Eye (tissue), 1 donor: ENCODE results near the gene DAZAP2.

Source experiments
- DNase-seq: peaks from one replicate; pipeline ENCODE4 v3.0.0-alpha.2; 2015

DAZAP2 gene

GRCh38 chr12:51238510-51239334 is at the start of gene DAZAP2:
Gene DAZAP2, plus strand, starts transcription at chr12:51238826. Its CDS starts 82 bp downstream, at chr12:51238908.
- peak; percentile 97 for DNase-seq

- no peak for DNase-seq
Observed at GRCh38 chr12:51189790-51190355, 48.8 kb upstream of the DAZAP2 start.

- DNase-seq: no peak
Observed at GRCh38 chr12:51190820-51191219, 47.8 kb upstream of the DAZAP2 start.

- DNase-seq: no peak
Observed at GRCh38 chr12:51191516-51192283, 46.9 kb upstream of the DAZAP2 start.

- DNase-seq: no peak
Observed at GRCh38 chr12:51192284-51192671, 46.3 kb upstream of the DAZAP2 start.

- DNase-seq: no peak
Observed at GRCh38 chr12:51195841-51196240, 42.8 kb upstream of the DAZAP2 start.

- DNase-seq: no peak
Observed at GRCh38 chr12:51196547-51196946, 42.1 kb upstream of the DAZAP2 start.

GRCh38 chr12:51197736-51198567 is 40.7 kb upstream of the DAZAP2 start:
- no peak for DNase-seq

- no peak for DNase-seq
Observed at GRCh38 chr12:51198568-51199365, 39.9 kb upstream of the DAZAP2 start.

- no peak for DNase-seq
Observed at GRCh38 chr12:51199366-51199945, 39.2 kb upstream of the DAZAP2 start.

- no peak for DNase-seq
Observed at GRCh38 chr12:51200156-51200555, 38.5 kb upstream of the DAZAP2 start.

GRCh38 chr12:51200806-51201205 is 37.8 kb upstream of the DAZAP2 start:
- no peak for DNase-seq

- no peak for DNase-seq
Observed at GRCh38 chr12:51202718-51203117, 35.9 kb upstream of the DAZAP2 start.

- no peak for DNase-seq
Observed at GRCh38 chr12:51205350-51205749, 33.3 kb upstream of the DAZAP2 start.

- no peak for DNase-seq
Observed at GRCh38 chr12:51208016-51208660, 30.5 kb upstream of the DAZAP2 start.

- no peak for DNase-seq
Observed at GRCh38 chr12:51209259-51209658, 29.4 kb upstream of the DAZAP2 start.

GRCh38 chr12:51210690-51211395 is 27.8 kb upstream of the DAZAP2 start:
- no peak for DNase-seq

GRCh38 chr12:51214895-51215294 is 23.7 kb upstream of the DAZAP2 start:
- no peak for DNase-seq

GRCh38 chr12:51216642-51217041 is 22.0 kb upstream of the DAZAP2 start:
- DNase-seq: no peak
